Vagina (tissue), 2 donors: ENCODE results near the gene STIL.
A peak's percentile ranks its signal among the peaks of the same experiment; 100 is the strongest.

Experiments
- CTCF ChIP-seq, 3 experiments: fragments of 450-650 bp in 2 of 3; fragments of 200-600 bp in 1 of 3; sonication (generic) in 1 of 3; IDR thresholded peaks; one replicate each; pipeline ENCODE4 v1.5.1; 2017 to 2019; ENCODE audit warnings: antibody characterized with exemption in 3 of 3, mild to moderate bottlenecking in 2 of 3, moderate library complexity in 2 of 3
- POLR2A ChIP-seq, 2 donors: fragments of 450-650 bp; IDR thresholded peaks; one replicate each; pipeline ENCODE4 v1.6.1; 2017; ENCODE audit warnings: antibody characterized with exemption in 2 of 2, mild to moderate bottlenecking in 2 of 2, moderate library complexity in 2 of 2
- POLR2AphosphoS5 ChIP-seq, 2 donors: sonication (generic); formaldehyde crosslinking; IDR thresholded peaks; one replicate each; pipeline ENCODE4 v1.9.0; 2017; ENCODE audit warnings: antibody characterized with exemption in 2 of 2, mild to moderate bottlenecking in 2 of 2, low read depth in 1 of 2; ENCODE audit not compliant: insufficient read depth in 1 of 2

GRCh38 chr1:47262787-47263413 is 51.0 kb downstream of the STIL start:
- TF ChIP-seq CTCF (IDR thresholded peaks at IDR 0.05) (peak in 2 of 3 experiments; percentile 26 to 41), POLR2AphosphoS5 (IDR thresholded peaks at IDR 0.05; ENCODE audit: insufficient read depth in 1 of 2, low read depth in 1 of 2) (peak in 1 of 2 donors; percentile 19), POLR2A (IDR thresholded peaks at IDR 0.05) (no peak)
